ENCODE data around the gene EIF4E3. TPM values are rescaled to one million over a fixed set of nuclear protein-coding genes. Genes with fewer than 3 reads are reported as not detected.
A peak's percentile ranks its signal among the peaks of the same experiment; 100 is the strongest.

Gene EIF4E3
- polyA plus RNA-seq, 1 donor (not counting 4 experiments of a cell fraction or from before 2014, with no cell fraction given) = 2.2 TPM

DNA sequence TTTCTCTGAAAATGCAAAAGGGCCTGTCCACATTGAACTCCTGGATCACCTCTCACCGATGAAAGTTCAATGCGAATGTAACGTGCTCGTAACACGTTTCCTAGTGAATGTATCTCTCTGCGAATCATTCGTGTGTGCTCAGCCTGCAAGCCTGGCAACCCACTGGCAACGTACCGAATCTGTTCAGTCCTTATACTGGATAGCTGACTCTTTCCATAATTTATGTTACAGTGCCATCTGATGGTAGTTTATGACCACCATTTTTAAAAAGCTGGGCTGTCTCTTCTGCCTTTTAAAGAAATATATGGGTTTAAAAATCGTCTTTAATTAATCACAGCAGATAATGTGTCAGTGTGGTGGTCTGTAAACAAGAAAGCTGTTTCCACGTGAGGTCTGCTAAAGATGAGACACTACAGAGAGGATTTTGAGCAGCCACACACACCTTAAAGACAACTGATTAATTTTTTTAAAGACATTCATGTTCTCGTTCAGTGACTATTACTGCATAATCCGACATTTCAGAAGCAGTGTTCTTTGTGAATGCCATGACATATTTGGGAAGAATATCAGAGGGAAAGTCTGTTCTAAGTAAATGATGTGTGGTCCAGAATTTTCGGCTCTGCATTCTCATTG, 72.3 kb downstream of the EIF4E3 start:
- H3K27ac ChIP-seq (ENCODE audit: control insufficient read depth, insufficient read depth, low read length) = no peak overlapping the region
- DNase-seq (ENCODE audit: low read depth, low spot score) (no peak), FAIRE-seq (peak; percentile 73)
- H3K27me3 ChIP-seq (ENCODE audit: control insufficient read depth, extremely low read depth, insufficient read depth, low read length) = peaks cover 2% of the 10 kb centered on the region
- H3K9me3 ChIP-seq (ENCODE audit: control insufficient read depth, low read depth, low read length) = no peaks in the 10 kb centered on the region
- H4K20me1 ChIP-seq (ENCODE audit: control insufficient read depth, extremely low read depth, insufficient read depth, low read length) = no peaks in the 10 kb centered on the region
- H3K9me1 ChIP-seq (ENCODE audit: control insufficient read depth, extremely low read depth, insufficient read depth, low read length) = no peaks in the 10 kb centered on the region
- H3K4me1 ChIP-seq (ENCODE audit: control insufficient read depth, extremely low read depth, insufficient read depth, low read length) = peaks cover 7% of the 10 kb centered on the region
- peak overlapping the region; percentile 4 for H2AFZ ChIP-seq (ENCODE audit: control insufficient read depth, low read length)
- H3K4me2 ChIP-seq (ENCODE audit: control insufficient read depth, extremely low read depth, insufficient read depth, low read depth, low read length) = no peak overlapping the region
- H3K79me2 ChIP-seq (ENCODE audit: control insufficient read depth, insufficient read depth, low read length) = no peaks in the 10 kb centered on the region
- no peaks in the 10 kb centered on the region for H3K36me3 ChIP-seq (ENCODE audit: control insufficient read depth in 2 of 2, extremely low read depth in 1 of 2, insufficient read depth in 2 of 2, low read length in 2 of 2)
- no peak overlapping the region for H3K9ac ChIP-seq (ENCODE audit: control insufficient read depth, extremely low read depth, insufficient read depth, low read length)
- dilution Hi-C loops (cut with MboI; ENCODE audit: extremely low pct_ligation_motif_present, low sequenced_read_pairs) = no loop called here
- no peak for TF ChIP-seq EZH2 (IDR thresholded peaks at IDR 0.05; ENCODE audit: low read length)
- TF ChIP-seq, protein P1, sequence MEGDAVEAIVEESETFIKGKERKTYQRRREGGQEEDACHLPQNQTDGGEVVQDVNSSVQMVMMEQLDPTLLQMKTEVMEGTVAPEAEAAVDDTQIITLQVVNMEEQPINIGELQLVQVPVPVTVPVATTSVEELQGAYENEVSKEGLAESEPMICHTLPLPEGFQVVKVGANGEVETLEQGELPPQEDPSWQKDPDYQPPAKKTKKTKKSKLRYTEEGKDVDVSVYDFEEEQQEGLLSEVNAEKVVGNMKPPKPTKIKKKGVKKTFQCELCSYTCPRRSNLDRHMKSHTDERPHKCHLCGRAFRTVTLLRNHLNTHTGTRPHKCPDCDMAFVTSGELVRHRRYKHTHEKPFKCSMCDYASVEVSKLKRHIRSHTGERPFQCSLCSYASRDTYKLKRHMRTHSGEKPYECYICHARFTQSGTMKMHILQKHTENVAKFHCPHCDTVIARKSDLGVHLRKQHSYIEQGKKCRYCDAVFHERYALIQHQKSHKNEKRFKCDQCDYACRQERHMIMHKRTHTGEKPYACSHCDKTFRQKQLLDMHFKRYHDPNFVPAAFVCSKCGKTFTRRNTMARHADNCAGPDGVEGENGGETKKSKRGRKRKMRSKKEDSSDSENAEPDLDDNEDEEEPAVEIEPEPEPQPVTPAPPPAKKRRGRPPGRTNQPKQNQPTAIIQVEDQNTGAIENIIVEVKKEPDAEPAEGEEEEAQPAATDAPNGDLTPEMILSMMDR (optimal IDR thresholded peaks at IDR 0.05 in 1 of 3, IDR thresholded peaks at IDR 0.05 in 1 of 3, conservative IDR thresholded peaks at IDR 0.05 in 1 of 3; ENCODE audit: extremely low read depth in 1 of 3, insufficient read depth in 2 of 3, low read length in 3 of 3) = peak; percentile 29 to 40 (median 35)
- H3K4me3 ChIP-seq (ENCODE audit: control insufficient read depth in 2 of 3, extremely low read depth in 1 of 3, insufficient read depth in 2 of 3, low read depth in 1 of 3, low read length in 3 of 3) = no peak overlapping the region

DNA sequence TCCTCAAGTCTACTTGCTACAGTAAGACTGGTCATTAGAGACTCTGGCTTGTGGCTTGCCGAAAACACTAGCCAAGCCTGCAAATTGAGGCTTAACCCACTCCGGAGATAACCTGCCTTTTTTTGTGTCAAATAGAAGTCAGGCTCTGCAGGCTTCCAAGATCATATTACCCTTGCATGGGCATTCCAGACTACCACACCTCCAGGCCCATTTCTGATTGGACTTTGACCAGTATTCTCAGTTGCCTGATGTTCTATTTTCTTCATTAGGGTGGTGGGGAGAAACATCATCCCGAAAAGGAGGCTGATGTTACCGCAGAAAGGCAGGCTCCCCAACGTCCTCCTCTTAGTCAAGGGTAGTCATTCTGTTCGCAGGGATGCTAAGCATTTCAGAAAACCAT, 73.6 kb downstream of the EIF4E3 start:
- no peak for FAIRE-seq
- Histone ChIP-seq H3K4me1 (ENCODE audit: control insufficient read depth, extremely low read depth, insufficient read depth, low read length) (peaks cover 9% of the 10 kb centered on the region), H3K27ac (ENCODE audit: control insufficient read depth, insufficient read depth, low read length) (no peak overlapping the region), H3K36me3 (ENCODE audit: control insufficient read depth in 2 of 2, extremely low read depth in 1 of 2, insufficient read depth in 2 of 2, low read length in 2 of 2) (no peaks in the 10 kb centered on the region), H3K4me3 (ENCODE audit: control insufficient read depth in 2 of 3, extremely low read depth in 1 of 3, insufficient read depth in 2 of 3, low read depth in 1 of 3, low read length in 3 of 3) (no peak overlapping the region), H3K9ac (ENCODE audit: control insufficient read depth, extremely low read depth, insufficient read depth, low read length) (no peak overlapping the region), H3K9me3 (ENCODE audit: control insufficient read depth, low read depth, low read length) (no peaks in the 10 kb centered on the region), H2AFZ (ENCODE audit: control insufficient read depth, low read length) (no peak overlapping the region), H3K79me2 (ENCODE audit: control insufficient read depth, insufficient read depth, low read length) (no peaks in the 10 kb centered on the region), H4K20me1 (ENCODE audit: control insufficient read depth, extremely low read depth, insufficient read depth, low read length) (no peaks in the 10 kb centered on the region), H3K27me3 (ENCODE audit: control insufficient read depth, extremely low read depth, insufficient read depth, low read length) (peaks cover 2% of the 10 kb centered on the region), H3K4me2 (ENCODE audit: control insufficient read depth, extremely low read depth, insufficient read depth, low read depth, low read length) (no peak overlapping the region), H3K9me1 (ENCODE audit: control insufficient read depth, extremely low read depth, insufficient read depth, low read length) (no peaks in the 10 kb centered on the region)
- no peak for DNase-seq (ENCODE audit: low read depth, low spot score)
- TF ChIP-seq EZH2 (IDR thresholded peaks at IDR 0.05; ENCODE audit: low read length) = no peak
- TF ChIP-seq, protein P1 (optimal IDR thresholded peaks at IDR 0.05 in 1 of 3, IDR thresholded peaks at IDR 0.05 in 1 of 3, conservative IDR thresholded peaks at IDR 0.05 in 1 of 3; ENCODE audit: extremely low read depth in 1 of 3, insufficient read depth in 2 of 3, low read length in 3 of 3) = no peak
- dilution Hi-C loops (cut with MboI; ENCODE audit: extremely low pct_ligation_motif_present, low sequenced_read_pairs) = no loop called here
